Kidney glomerular epithelial cell (primary cell): ENCODE results near the gene FNBP1L.

Source experiments
- DNase-seq: peaks from one replicate; lab custom pipeline; 2025; lab: John Stamatoyannopoulos, UW

The FNBP1L gene

DNA sequence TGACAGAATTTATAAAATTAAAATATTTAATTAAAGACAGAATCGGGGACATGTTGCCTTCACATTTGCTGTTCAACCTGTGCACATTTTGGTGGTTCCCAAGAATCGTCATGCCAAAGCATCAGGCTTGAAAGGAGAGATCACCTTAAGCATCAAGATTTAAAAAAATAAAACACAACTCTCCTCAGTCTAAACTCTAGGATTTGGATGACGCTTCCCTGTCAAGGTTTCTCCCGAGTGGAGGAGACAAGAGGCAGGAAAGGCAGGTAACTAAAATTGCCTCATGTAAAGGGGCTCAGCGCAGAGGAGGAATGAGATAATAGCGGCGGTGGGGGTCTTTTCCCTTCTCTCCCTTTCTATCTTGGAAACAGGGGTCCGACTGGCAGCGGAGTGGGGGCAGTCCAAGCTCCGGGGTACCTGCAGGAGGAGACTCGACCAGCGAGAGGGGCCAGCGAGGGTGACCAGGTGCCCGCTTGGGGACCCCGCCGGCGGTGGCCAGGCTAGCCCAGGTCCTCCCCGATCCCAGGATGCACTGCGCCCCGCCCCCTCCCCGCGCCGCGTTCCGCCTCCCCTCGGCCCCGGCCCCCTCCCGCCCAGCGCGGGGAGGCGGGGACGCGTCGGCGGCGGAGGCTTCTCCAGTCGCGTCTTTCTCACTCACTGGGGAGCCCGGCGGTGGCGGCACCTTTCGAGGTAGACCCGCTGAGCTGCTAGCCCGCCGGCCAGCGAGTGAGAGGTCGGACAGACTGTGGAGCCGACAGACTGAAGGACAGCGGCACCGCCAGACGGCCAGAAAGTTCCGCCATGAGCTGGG, at the start of gene FNBP1L:
FNBP1L (plus strand) TSS at position 638 of the 811 bp plus-strand sequence; CDS start at position 802, 164 bp downstream.
- peak; percentile 60 for DNase-seq

DNA sequence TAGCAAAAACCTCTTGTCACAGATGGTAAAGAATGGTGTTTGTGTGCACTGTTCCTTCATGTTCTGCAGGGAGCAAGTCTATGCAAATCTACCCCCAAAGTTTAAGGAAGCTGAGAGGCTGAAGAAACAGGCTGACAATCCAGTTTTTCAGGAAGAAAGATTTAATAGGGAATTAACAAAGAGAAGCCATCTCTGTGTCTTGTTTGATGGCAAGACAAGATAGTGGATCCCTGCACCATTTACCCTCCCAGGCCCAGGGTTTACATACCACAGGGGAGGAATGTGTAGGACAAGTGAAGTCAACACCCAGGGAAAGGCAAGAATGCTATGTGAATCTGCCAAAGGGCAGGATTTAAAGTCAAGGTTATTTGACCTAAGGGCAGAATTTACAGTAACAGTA, 48.1 kb upstream of the FNBP1L start:
- no peak for DNase-seq

DNA sequence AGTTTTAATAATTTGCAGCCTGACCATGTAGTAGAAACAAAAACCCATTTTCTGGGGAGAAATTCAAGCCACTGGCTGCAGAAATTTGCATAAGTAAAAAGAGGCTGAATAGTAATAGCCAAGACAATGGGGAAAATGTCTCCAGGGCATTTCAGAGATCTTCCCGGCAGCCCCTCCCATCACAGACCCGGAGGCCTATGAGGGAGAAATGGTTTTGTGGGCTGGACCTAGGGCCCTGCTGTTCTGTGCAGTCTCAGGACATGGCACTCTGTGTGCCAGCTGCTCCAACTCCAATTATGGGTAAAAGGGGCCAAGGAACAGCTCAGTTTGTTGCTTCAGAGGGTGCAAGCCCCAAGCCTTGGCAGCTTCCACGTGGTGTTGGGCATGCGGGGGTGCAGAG, 39.7 kb upstream of the FNBP1L start:
- DNase-seq: no peak

- DNase-seq: no peak
Measured at GRCh38 chr1:93411000-93411399, 36.9 kb upstream of the FNBP1L start.

- no peak for DNase-seq
Measured at GRCh38 chr1:93414749-93415148, 33.2 kb upstream of the FNBP1L start.

DNA sequence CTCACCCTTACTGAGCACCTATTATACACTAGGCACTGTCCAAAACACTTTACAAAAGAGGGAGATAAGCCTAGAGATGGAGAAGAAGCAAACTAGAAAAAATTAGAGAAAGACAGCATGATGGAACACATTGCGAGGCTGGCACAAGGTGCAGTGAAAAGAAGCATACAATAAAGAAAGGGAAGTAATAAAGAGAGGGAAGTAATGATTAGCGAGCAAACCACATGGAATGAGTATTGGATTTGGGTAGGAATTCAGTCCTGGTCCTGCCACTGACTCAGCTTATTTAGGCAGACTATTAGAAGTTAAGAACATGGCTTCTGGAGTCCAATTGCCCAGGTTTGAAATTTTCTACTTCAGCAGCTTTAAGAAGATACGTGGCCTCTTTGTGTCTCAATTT, 32.6 kb upstream of the FNBP1L start:
- no peak for DNase-seq

GRCh38 chr1:93416183-93416582, 31.7 kb upstream of the FNBP1L start:
- DNase-seq: no peak

DNA sequence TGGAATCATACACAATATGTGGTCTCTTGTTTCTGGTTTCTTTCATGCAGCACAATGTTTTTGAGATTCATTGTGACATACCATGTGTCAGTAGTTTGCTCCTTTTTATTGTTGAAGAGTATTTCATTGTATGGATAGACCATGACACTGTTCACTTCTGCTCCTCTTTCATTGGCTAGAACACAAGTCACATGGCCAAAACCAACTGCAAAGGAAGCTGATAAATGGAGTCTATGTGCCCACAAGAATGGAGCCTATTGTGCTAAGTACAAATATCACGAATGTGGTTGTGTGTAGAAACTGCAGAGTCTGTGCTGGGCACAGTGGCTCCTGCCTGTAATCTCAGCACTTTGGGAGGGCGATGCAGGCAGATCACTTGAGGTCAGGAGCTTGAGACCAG, 28.6 kb upstream of the FNBP1L start:
- DNase-seq: no peak

DNA sequence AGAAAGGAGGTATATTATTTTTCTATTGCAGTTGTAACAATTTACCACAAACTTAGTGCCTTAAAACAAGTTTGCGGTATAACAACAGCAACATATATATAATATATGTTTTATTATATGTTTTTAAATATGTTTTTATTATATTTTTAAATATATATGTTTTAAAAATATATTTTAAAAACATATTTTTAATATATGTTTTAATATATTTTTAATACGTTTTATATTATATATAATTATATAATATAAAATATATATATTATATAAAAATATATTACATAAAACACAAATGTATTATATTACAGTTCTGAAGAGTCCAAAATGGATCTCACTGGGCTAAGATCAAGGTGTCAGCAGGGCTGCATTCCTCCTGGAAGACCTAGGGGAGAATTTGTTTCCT, 27.5 kb upstream of the FNBP1L start:
- no peak for DNase-seq

GRCh38 chr1:93426181-93426580, 21.7 kb upstream of the FNBP1L start:
- no peak for DNase-seq

DNA sequence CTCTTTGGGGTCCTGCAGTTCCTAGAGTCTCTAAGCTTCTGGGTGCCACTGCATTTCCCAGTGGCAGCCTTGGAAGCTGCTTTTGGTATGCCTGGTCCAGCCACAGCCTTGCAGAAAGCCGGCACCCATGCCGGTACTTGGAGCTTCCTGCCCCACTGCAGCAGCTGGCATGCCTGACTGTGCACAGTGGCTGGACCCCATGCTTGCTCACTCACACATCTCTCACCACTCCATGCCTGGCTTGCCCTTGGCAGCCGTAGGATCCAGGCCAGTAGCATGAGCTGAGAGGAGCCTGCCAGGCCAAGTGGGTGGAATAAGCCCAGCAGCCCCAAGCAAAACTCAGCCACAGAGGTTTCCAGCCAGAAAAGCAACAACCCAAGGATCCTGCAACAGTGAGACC, 20.3 kb upstream of the FNBP1L start:
- DNase-seq: no peak

GRCh38 chr1:93433407-93433961, 14.4 kb upstream of the FNBP1L start:
- DNase-seq: no peak

DNA sequence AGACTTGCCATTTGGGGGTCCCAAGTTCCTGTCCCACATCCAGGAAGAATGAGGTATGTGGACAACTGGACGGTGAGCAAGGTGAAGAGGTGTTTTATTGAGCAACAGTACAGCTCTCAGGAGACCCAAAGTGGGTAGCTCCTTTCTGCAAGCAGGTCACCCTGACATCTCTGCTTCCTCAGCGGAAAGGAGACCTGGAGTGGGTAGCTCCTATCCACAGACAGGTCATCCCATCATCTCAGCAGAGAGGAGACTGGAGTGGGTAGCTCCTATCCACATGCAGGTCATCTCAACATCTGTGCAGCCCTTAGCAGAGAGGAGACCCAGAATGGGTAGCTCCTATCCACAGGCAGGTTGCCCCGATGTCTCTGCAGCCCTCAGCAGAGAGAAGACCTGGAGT, 13.8 kb upstream of the FNBP1L start:
- no peak for DNase-seq

- DNase-seq: no peak
Measured at GRCh38 chr1:93434987-93435386, 12.9 kb upstream of the FNBP1L start.

- no peak for DNase-seq
Measured at GRCh38 chr1:93435443-93435842, 12.5 kb upstream of the FNBP1L start.

- no peak for DNase-seq
Measured at GRCh38 chr1:93436496-93436895, 11.4 kb upstream of the FNBP1L start.

- DNase-seq: peak; percentile 39
Measured at GRCh38 chr1:93437976-93438605, 9.8 kb upstream of the FNBP1L start.

- no peak for DNase-seq
Measured at GRCh38 chr1:93438716-93439115, 9.2 kb upstream of the FNBP1L start.

- DNase-seq: no peak
Measured at GRCh38 chr1:93440272-93440671, 7.6 kb upstream of the FNBP1L start.

- DNase-seq: no peak
Measured at GRCh38 chr1:93440706-93441105, 7.2 kb upstream of the FNBP1L start.

DNA sequence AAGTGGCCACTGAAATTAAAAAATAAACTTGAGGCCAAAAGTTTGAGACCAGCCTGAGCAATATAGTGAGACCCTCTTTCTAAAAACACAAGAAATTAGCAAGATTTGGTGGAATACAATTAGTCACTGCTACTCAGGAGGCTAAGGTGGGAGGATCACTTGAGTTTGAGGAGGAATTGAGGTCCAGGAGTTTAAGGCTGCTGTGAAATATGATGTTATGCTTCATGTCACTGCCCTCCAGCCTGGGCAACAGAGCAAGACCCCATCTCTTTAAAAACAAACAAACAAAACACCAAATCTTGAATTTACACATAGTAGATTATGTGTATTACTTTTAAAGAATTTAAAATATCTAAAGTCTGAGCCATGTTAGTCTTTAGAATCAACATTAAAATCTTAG, 6.3 kb upstream of the FNBP1L start:
- no peak for DNase-seq

- DNase-seq: no peak
Measured at GRCh38 chr1:93442008-93442666, 5.8 kb upstream of the FNBP1L start.

DNA sequence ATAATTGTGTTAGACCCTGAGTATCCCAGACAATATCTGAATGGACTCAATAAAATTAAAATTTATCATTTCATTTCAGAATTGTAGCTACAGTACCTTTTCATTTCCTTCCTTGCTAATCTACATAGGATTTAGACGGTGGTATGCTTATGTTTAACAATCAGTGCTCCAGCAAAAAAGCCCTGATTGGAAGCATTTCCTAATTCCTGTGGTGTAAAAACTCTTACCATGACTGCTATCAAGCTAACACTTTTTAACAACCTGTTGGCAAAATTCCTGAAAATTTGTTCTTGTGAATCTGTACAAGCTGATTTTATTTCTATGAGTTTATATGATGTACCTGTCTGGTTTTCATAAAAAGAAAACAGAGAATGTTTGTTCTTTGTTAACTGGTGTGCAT, 5.2 kb upstream of the FNBP1L start:
- DNase-seq: no peak
